Stimulated activated CD4-positive, alpha-beta T cell treated with anti-CD3 and anti-CD28 coated beads, Interleukin-12 subunit alpha, Interleukin-12 subunit beta, amount 100 ng/mL, for 48 hours (primary cell): ENCODE data around the gene ANKEF1.
"Not testable (repeated sequence)": the region's sequence is repeated elsewhere in the genome, so short reads cannot be mapped to it uniquely, and the experiment has no call there.

ENCODE experiments used
- DNase-seq, 3 donors: peaks; one replicate each; pipeline ENCODE4 v3.0.0-alpha.2; 2020; ENCODE audit warnings: low read depth in 2 of 3, low spot score in 1 of 3

The ANKEF1 gene

DNA sequence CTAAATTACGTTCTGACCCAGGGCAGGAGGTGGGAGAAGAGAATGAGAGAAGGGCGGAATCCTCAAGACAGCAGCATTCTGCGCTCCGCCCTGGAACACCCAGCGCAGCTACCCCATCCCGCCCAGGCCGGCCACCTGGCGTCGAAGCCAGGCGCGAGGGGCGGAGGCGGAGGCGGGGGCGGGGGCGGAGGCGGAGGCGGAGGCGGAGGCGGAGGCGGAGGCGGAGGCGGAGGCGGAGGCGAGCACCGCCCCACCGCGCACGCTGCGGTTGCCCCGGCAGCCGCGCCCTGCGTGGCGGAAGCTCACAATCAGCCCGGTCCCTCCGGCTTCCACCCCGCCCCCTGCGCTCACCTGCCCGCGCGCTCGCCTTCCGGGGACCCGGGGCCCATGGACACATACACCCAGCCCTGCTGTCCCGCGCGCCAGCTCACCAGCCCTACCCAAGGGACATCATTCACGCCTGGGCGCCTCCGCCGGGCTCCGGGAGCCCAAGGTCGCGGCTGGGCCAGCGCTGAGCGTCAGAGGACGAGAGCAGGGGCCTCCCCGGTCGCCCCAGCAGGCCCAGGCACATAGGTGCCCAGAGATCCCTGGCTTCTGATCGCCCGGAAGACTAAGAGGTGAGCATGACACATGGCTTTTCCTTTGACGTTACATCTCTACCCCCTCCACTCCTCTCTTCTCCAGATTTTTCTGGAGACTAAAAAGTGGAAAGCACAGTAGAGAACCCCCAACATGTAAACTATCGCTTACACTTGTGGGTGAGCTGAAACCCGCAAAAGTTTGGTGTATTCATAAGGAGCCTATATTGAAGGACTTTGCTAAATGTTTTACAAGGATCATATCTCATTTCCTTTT is at the start of gene ANKEF1:
ANKEF1 (plus strand) TSS at position 271 of the 855 bp plus-strand sequence. CDS start 3,315 bp downstream, outside the sequence.
- DNase-seq, result peak; percentile 21 to 25 (median 23)

DNA sequence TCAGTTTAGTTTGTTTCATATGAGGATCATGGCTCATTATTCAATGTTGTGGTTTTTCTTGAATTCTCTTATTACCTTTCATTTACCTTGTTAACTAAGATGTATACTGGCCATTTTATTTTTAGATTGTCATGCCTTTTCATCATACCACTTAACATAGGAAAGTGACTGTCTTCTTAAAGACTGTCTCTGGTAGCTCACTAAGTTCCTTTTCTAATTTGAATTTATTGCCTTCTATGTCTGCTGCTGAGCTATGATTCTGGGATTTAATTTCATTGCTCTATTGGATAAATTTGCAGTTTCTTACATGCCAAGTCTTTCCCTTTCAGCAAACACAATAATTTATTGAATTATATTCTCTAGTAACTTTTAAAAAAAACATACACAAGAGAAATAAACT is 49.5 kb upstream of the ANKEF1 start:
- DNase-seq, result no peak

DNA sequence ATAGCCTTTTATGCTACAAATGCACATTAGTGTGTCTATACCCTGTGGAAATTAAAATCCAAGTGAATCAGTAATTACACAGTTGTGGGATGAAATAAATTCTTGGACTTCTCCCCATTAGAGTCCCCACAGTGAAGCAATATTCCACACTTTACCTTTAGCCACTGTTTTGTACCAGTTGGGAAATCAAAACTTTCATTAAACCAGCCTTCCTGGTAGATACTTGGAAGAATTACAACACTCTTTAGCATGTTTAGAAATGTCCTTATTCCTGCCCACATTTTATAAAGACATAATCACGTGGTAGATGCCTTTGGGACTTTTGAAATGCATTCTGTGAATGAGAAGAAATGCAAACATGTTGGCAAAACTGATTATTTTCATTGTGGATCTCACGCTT is 49.0 kb upstream of the ANKEF1 start:
- no peak for DNase-seq

DNA sequence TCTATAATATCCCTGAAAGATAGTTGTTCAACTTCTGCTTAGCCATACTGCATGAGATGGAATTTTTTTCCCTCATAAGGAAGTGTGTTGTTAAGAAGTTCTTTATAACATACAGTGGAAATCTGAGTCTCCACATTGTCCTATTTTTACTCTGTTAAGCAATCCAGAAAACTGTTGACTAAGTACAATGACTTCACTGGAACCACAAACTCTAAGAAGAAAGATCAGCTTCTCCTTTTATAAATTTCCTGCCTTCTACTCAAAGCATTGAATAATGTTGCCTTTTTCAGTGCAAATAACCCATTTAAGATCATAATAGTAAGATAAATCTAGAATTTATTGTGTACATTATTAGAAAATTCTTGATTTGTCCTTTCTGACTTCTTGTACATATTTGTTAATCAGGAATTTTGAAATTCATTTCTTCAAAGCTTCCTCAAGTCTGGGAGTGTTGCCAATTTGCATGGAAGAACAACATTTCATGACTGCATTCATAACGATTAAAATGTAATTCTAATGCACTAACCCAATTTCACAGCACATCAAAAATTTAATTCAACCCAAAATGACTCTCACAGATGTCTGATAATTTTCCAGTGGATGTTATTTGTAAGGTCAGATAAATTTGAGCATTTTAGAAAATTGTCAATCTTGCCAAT is 45.6 kb upstream of the ANKEF1 start:
- no peak for DNase-seq

DNA sequence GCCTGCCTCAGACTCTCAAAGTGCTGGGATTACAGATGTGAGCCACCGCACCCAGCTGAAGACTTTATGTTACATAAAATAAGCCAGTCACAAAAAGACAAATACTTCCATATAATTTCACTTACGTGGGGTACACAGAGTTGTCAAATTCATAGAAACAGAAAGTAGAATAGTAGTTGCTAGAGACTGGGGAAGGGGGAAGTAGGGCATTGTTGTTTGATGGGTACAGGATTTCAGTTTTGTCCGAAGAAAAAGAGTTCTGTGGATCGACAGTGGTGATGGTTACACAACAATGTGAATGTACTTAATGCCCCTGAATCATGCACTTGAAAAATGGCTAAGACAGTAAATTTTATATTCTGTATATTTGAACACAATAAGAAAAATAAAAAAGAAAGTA is 41.6 kb upstream of the ANKEF1 start:
- no peak for DNase-seq

DNA sequence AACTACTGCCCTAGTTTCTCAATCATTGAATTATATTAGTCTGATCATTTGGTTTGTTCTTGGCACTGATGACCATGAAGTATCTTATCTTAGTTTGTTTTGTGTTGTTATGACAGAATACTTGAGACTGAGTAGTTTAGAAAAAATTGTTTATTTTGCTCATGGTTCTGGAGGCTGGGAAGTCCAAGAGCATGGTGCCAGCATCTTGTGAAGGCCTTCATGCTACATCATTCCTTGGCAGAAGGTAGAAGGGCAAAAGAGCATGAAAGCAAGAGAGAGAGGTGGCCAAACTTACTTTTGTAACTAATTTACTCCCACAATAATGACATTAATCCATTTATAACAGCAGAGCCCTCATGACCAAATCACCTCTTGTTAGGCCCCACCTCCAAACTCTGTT is 40.1 kb upstream of the ANKEF1 start:
- no peak for DNase-seq

DNA sequence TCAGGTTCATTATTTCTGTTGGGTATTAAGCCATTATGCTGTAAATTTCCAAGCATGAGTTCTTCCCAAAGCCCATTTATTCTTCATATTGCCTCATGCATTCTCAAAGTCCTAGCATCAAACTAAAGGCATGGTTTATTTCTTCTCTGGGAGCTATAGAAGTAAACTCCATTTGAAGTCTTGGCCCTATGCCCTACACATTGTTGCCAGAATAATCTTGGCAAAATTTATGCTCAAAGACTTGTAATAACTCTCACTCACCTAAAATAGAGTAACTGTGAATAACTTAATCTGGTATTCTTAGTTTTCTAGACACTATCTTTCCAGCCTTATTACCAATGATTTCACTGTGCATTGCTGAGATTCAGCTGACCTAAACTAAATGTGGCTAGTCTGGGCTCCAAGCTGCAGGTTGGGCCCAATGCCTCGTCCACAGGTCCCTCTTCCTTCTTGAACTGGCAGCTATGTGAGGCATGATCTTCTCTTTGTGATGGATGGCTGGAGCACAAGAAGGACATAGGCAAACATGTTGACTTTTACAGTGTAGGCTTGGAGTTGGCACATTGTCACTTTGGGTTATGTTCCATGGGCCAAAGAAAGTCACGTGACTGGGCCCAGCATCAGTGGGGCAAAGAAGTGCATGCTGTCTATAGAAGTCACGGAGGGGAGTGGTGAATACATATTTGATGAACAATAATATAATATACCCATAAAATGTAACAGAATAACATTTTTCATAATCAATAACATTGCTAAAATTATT is 39.1 kb upstream of the ANKEF1 start:
- DNase-seq, result no peak

DNA sequence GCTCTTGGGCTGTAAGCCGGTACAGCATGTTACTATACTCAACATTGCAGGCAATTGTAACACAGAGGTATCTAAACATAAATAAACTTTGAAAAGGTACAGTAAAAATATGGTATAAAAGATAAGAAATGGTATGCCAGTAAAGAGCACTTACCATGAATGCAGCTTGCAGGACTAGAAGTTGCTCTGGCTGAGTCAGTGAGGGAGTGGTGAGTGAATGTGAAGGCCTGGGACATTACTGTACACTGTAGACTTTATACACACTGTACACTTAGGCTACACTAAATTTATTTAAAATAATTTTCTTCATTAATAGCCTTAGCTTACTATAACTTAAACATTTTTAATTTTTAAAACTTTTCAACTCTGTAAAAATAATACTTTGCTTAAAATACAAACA is 37.8 kb upstream of the ANKEF1 start:
- DNase-seq, result no peak

DNA sequence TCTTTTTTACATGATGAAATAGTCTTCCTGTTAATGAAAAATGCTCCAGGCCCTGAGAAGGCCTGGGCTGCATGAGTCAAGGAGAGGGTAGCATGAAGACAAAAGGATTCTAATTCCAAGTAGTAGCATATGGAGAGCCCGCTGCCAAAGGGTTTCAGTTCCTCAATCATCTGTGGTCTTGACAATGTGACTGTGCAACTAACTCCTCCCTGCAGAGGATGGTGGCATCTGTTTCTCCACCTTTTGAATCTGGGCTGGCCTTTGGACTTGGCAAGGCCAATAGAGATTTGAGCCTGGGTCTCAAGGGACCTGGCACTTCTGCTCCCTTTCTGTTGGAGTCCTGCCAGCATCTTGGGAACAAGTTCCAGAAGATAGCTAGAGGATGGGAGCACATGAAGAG is 35.1 kb upstream of the ANKEF1 start:
- DNase-seq, result no peak

DNA sequence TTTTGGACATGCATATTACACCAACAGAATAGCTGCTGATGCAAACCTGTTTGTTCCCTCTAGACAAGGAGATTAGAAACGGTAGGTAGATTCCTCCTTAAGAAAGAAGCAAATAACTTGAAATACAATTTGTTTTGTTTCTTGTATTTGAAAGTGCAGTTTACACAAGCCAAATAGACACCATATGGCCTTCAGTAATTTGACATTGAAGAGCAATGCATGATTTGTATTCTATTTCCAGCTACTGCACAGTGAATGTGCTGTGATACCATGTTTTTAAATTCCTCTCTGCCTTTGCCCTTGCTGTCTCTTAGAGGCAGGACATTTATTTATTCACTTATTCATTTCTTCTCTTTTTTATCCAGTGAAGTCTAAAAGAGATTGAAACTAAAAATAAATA is 31.9 kb upstream of the ANKEF1 start:
- no peak for DNase-seq

DNA sequence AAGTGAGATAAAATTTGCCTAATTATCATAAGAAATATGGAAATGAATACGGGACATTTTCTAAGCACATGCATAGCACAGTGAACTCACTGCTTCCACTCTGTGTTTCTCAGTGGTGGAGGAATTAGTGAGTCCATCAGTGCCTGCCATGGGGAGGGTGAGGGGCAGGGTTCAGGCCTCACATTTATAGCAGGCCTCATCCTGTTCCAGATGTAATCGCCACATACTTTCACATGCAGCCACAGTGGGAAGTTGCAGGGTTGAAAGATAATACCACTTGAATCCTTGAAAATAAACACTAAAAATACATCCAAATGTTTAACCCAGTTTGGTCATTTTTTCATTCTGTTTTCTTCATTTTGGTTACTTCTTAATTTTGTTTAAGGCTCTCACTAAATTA is 29.9 kb upstream of the ANKEF1 start:
- DNase-seq, result no peak

DNA sequence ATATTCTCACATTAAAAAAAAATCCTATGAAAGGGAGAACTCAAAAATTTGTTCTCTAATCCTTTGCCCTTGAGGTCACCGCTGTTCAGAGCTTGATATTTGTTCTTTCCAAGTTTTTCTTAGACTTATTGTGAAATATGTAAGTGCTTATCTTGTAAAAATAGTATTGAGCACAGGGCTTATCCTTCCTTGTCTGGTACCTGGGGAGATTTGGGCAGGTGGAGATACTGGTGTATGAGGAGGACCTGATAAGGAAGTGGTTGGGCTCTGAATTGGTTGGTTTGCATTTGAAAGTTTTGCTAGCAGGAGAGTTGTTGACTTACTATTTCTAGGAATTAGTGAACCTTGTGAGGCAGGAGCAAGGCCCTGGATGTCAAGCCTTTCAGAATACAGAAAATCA is 28.9 kb upstream of the ANKEF1 start:
- no peak for DNase-seq

DNA sequence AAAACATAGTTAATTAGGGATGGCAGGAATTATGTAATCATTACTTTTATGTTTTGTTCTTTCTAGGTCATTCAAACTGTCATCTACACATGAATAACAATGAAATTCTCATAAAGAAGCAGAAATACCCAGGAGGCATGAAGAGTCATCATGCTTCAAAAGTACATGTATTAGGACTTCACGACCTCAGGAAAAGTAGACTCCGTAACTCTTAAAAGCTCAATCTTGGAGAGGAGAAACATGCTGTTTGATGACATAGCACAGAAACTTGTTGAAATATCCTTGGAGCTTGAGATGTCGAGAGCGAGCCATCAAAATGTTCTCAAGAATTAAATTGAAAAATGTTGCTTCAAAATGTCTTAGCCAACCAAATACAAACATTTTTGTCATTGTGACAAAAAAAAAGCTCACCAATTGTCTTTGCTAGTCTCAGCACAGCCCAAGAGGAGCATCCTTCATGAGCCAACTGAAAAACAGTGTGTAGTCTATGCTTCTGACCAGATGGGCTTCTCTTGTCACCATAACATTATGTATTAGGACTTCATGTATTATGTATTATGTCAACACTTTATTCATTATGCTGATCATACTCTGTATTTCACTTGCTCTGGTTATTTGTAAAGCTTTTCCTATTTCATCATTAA is 28.2 kb upstream of the ANKEF1 start:
- DNase-seq, result no peak

DNA sequence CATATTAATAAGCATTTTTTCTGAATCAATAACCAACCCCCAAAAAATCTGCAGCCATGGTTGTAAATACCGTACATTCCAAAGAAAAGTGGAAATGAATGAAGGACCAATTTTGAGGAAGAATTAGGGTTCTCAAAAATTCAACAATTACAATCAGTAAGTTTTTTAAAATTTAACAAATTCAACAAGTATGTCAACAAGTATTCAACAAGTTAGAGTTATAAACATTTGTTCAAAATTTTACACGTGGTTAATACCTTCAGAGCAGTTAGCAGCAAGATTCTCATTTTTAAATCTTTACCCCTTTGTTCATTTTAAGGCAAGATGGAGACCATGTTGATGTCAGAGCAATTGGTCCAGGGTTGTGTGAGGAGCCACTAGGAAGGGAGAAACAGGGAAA is 27.6 kb upstream of the ANKEF1 start:
- DNase-seq, result no peak

DNA sequence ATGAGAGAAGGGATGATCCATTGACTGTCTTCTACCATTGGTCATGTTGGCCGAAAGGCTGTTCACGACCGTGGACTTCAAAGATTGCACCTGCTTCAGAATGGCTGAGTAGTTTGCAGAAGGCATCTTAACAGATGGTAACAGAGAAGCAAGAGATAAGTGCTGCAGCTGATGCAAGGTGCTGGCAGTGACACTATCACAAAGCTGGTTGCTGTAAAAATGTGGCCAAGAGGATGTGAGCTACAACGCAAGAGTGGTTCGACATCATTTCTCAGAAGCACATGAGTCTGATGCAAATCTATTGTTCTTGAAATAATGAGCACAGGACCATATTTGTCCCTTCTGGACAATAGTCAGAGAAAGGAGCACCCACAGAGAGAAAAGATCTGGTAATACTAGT is 27.0 kb upstream of the ANKEF1 start:
- no peak for DNase-seq

DNA sequence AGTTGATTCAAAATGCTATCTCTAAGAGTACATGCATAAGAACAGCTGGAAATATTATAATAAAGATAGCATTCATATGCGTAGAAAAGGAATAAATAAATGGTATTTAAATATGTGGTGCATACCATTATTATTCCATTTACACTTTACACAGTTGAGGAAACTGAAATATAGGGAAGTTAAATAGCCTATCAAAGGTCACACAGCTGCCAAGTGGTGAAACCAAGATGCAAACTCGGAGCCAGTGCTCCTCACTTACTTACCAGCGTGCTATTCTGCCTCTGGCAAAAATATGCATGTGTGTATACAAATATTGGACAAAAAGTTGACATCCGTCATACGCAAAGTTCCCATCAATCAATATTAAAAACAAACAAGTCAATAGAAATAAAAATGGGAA is 22.3 kb upstream of the ANKEF1 start:
- DNase-seq, result no peak

DNA sequence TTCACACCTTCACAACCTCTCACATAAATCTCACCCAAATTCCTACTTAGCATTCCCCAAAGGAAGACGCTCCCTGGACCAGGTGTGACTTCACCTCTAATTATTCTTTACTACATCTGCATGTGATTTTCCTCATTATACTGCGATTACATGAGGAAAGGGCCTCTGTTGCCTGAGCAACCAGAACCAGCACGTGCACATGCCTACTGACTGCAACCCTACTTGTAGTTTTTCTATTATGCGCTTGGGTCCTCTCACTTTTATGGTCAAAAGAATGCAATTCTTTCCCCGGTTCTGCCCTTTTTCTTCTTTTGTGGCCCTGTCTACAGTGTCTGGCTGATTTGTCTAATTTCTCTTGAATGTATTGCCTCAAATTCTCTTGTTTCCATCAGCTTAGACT is 20.4 kb upstream of the ANKEF1 start:
- DNase-seq, result no peak

DNA sequence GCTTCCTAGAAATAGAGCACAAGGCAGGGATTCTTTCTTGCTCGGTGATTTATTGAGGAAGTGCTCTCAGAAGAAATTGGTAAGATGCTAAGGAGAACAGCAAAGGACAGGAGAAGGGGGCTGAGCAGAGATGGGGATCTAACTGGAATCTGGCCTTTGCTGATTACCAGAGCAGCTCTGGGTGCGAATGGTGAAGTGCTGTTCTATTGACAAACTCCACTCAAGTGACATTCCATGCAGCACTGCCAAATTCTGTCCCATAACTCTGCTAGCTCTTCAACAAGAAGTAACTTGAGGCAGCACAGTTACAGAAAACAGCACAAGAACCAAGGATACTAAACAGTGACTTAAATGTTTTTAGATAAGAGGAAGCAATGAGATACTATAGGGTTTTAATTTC is 13.8 kb upstream of the ANKEF1 start:
- no peak for DNase-seq

DNA sequence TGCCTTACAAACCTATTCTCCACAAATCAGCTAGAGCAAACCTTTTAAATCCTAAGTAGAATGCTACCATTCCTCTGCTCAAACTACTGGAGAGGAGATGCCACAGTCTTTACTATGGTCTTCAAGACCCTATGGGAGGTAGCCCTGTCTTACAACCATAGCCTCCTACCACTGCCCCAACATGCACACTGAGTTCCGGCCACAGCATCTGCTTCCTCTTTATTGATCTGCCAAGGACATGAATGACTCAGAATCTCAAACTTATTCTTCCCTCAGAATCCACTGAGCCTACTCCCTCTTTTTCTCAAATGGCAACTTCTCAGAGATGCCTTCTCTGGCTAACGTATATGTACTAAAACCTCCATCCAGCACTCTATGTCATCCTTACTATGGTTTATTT is 12.2 kb upstream of the ANKEF1 start:
- no peak for DNase-seq

DNA sequence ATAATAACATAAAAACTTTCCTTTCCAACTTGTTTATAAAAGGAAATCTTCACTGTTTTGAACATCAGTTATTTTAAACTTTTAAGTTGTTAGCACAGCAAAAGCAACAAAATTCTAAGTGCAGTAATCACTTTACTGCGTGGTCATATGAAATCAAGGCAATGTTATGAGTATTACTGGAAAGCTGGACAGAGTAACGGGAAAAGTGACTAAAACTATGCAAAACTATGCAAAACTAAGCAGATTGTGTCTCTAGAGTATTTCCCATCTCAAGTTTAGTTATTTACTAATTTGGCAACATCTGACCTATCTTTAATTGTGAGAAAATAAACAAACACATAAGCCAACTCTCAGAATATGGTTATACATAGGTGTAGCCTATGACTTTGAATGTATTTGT is 10.9 kb upstream of the ANKEF1 start:
- no peak for DNase-seq

DNA sequence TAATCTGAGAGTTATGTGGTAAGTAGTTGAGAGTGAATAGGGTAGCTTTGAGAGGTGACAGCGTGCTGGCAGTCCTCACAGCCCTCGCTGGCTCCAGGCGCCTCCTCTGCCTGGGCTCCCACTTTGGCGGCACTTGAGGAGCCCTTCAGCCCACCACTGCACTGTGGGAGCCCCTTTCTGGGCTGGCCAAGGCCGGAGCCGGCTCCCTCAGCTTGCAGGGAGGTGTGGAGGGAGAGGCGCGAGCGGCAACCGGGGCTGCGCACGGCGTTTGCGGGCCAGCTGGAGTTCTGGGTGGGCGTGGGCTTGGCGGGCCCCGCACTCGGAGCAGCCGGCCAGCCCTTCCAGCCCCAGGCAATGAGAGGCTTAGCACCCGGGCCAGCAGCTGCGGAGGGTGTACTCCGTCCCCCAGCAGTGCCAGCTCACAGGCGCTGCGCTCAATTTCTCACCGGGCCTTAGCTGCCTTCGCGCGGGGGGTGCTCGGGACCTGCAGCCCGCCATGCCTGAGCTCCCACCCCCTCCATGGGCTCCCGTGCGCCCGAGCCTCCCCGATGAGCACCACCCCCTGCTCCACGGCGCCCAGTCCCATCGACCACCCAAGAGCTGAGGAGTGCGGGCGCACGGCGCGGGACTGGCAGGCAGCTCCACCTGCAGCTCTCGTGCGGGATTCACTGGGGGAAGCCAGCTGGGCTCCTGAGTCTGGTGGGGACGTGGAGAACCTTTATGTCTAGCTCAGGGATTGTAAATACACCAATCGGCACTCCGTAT is 3.2 kb upstream of the ANKEF1 start:
- DNase-seq, result not testable (repeated sequence)
